ENCODE results near the gene UGT1A3.

The UGT1A3 gene

DNA sequence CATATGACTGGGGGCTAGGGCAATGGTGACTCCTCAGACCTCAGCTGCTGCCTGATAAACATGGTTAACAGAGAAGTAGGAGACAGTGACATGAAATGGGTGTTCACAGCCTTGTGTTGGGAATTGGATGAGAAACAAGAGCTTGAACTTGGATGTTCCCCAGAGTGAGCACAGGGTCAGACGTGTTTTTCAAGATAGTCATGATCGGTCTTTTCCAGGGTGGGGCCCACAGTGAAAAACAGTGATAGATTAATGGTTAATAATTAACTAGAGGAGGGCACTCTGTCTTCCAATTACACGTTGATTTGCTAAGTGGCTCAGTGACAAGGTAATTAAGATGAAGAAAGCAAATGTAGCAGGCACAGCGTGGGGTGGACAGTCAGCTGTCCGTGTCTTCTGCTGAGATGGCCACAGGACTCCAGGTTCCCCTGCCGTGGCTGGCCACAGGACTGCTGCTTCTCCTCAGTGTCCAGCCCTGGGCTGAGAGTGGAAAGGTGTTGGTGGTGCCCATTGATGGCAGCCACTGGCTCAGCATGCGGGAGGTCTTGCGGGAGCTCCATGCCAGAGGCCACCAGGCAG is at the start of gene UGT1A3:
TSS of gene UGT1A3 (plus strand) at position 320 of the 579 bp plus-strand sequence. CDS start at position 405, 85 bp downstream.
- no peaks in the 10 kb centered on the region for H4K20me1 ChIP-seq (ENCODE audit: low read depth, low read length)

DNA sequence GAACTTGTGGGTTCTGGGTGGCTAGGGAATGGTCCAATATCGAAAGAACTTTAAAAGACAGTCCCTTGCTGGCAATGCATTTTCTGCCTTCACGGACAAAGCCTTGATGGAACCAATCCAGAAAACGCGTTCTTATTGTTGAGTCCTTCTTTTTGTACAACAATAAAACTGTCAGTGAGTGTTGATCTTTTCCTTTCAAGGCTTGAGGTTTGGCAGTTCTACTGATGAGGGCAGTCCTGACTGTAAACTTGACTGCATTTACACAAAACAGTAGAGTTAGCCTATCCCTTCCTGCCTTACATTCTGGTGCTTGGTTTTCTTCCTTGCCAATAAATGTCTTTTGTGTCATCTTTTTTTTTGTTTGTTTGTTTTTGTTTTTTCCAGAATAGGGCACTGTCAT is 49.6 kb upstream of the UGT1A3 start:
- Histone ChIP-seq H3K27ac (ENCODE audit: low read depth, low read length) (no peak overlapping the region), H3K4me2 (ENCODE audit: low read depth, low read length, poor library complexity, severe bottlenecking) (no peak overlapping the region), H3K4me3 (ENCODE audit: insufficient read depth, low read length, poor library complexity, severe bottlenecking) (no peak overlapping the region), H4K20me1 (ENCODE audit: low read depth, low read length) (no peaks in the 10 kb centered on the region), H3K79me2 (ENCODE audit: insufficient read depth, low read length) (no peaks in the 10 kb centered on the region), H3K9me2 (replicated peaks; ENCODE audit: insufficient read depth, low read length) (no peaks in the 10 kb centered on the region), H2AFZ (ENCODE audit: low read depth, low read length, severe bottlenecking) (no peak overlapping the region), H3K36me3 (ENCODE audit: low read length) (no peaks in the 10 kb centered on the region), H3K27me3 (ENCODE audit: low read length) (no peaks in the 10 kb centered on the region), H3F3A (ENCODE audit: insufficient read depth) (no peaks in the 10 kb centered on the region), H3K9ac (ENCODE audit: low read length) (no peak overlapping the region), H3K9me3 (ENCODE audit: insufficient read depth, low read length) (no peaks in the 10 kb centered on the region)
- TF ChIP-seq EZH2phosphoT487 (conservative IDR thresholded peaks at IDR 0.05; ENCODE audit: low read length) = no peak
- TF ChIP-seq, protein P1, sequence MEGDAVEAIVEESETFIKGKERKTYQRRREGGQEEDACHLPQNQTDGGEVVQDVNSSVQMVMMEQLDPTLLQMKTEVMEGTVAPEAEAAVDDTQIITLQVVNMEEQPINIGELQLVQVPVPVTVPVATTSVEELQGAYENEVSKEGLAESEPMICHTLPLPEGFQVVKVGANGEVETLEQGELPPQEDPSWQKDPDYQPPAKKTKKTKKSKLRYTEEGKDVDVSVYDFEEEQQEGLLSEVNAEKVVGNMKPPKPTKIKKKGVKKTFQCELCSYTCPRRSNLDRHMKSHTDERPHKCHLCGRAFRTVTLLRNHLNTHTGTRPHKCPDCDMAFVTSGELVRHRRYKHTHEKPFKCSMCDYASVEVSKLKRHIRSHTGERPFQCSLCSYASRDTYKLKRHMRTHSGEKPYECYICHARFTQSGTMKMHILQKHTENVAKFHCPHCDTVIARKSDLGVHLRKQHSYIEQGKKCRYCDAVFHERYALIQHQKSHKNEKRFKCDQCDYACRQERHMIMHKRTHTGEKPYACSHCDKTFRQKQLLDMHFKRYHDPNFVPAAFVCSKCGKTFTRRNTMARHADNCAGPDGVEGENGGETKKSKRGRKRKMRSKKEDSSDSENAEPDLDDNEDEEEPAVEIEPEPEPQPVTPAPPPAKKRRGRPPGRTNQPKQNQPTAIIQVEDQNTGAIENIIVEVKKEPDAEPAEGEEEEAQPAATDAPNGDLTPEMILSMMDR (IDR thresholded peaks at IDR 0.05; ENCODE audit: insufficient read depth, low read length, poor library complexity, severe bottlenecking) = no peak

More for the DNA sequence above, at the start of gene UGT1A3:
- Histone ChIP-seq H3K4me3 (ENCODE audit: insufficient read depth, low read length, poor library complexity, severe bottlenecking) (no peak within 1 kb of the TSS), H3K27me3 (ENCODE audit: low read length) (no peaks in the 10 kb centered on the region), H3K9me2 (replicated peaks; ENCODE audit: insufficient read depth, low read length) (no peaks in the 10 kb centered on the region), H3K4me2 (ENCODE audit: low read depth, low read length, poor library complexity, severe bottlenecking) (no peak within 1 kb of the TSS), H3F3A (ENCODE audit: insufficient read depth) (no peaks in the 10 kb centered on the region), H3K36me3 (ENCODE audit: low read length) (no peaks in the 10 kb centered on the region), H3K27ac (ENCODE audit: low read depth, low read length) (no peak within 1 kb of the TSS), H2AFZ (ENCODE audit: low read depth, low read length, severe bottlenecking) (no peak within 1 kb of the TSS), H3K79me2 (ENCODE audit: insufficient read depth, low read length) (no peaks in the 10 kb centered on the region), H3K9me3 (ENCODE audit: insufficient read depth, low read length) (no peaks in the 10 kb centered on the region), H3K9ac (ENCODE audit: low read length) (no peak within 1 kb of the TSS)
- TF ChIP-seq, protein P1 (IDR thresholded peaks at IDR 0.05; ENCODE audit: insufficient read depth, low read length, poor library complexity, severe bottlenecking) = no peak
- TF ChIP-seq EZH2phosphoT487 (conservative IDR thresholded peaks at IDR 0.05; ENCODE audit: low read length) = no peak

DNA sequence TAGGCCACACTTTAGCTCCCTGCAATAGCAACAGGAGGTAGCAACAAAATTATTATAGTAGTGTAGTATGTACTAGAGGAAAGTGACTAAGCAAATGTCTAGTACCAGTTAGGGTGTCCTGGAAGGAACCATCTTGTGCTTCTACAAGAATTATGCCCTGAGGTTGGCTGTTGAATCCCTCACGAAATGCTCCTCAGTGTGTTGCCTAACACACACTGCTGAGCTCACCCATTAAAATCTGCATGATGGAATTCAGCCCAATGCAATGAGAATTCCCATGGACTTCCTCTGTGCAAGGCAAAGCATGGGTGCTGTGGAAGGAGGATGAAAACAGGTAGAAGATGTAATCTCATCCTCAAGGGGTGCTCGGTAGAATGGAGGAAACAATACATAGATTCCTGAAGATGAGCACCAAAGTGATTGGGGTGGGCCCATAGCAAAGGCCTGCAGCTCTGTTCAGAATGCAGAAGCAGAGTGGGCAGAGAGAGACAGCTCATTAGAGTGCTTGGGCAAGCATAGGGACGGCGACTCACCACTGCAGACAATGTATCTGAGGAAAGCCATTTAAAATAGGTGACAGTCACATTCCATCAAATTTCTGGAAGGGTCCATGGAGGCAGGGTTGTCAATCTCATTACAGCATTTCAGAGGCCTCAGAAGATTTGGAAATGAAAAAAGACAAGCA is 48.3 kb upstream of the UGT1A3 start:
- TF ChIP-seq, protein P1 (IDR thresholded peaks at IDR 0.05; ENCODE audit: insufficient read depth, low read length, poor library complexity, severe bottlenecking) = no peak
- TF ChIP-seq EZH2phosphoT487 (conservative IDR thresholded peaks at IDR 0.05; ENCODE audit: low read length) = no peak
- no peak overlapping the region for H2AFZ ChIP-seq (ENCODE audit: low read depth, low read length, severe bottlenecking)

More for the DNA sequence above, 48.3 kb upstream of the UGT1A3 start:
- Histone ChIP-seq H3K27me3 (ENCODE audit: low read length) (no peaks in the 10 kb centered on the region), H3K9ac (ENCODE audit: low read length) (no peak overlapping the region), H3F3A (ENCODE audit: insufficient read depth) (no peaks in the 10 kb centered on the region), H3K27ac (ENCODE audit: low read depth, low read length) (no peak overlapping the region), H4K20me1 (ENCODE audit: low read depth, low read length) (no peaks in the 10 kb centered on the region), H3K9me2 (replicated peaks; ENCODE audit: insufficient read depth, low read length) (no peaks in the 10 kb centered on the region), H3K79me2 (ENCODE audit: insufficient read depth, low read length) (no peaks in the 10 kb centered on the region), H3K9me3 (ENCODE audit: insufficient read depth, low read length) (no peaks in the 10 kb centered on the region), H3K4me2 (ENCODE audit: low read depth, low read length, poor library complexity, severe bottlenecking) (no peak overlapping the region), H3K4me3 (ENCODE audit: insufficient read depth, low read length, poor library complexity, severe bottlenecking) (no peak overlapping the region), H3K36me3 (ENCODE audit: low read length) (no peaks in the 10 kb centered on the region)
